Lower leg skin (tissue), 4 donors: Measurements from ENCODE around the gene MAMLD1. TPM values are rescaled to one million over a fixed set of nuclear protein-coding genes. Genes with fewer than 3 reads are reported as not detected.

Source experiments
- DNase-seq, 2 donors: peaks; one replicate each; pipeline ENCODE4 v3.0.0-alpha.2; 2019; ENCODE audit warnings: low spot score in 2 of 2
- H3K4me3 ChIP-seq: fragments of 200-600 bp; sonication (generic); 2 replicates; pipeline ENCODE4 v1.5.1; 2017; ENCODE audit warnings: mild to moderate bottlenecking, low read depth; ENCODE audit not compliant: poor library complexity, severe bottlenecking
- POLR2A ChIP-seq, 2 donors: fragments of 450-650 bp; IDR thresholded peaks; one replicate each; pipeline ENCODE4 v1.6.1; 2016 to 2017; ENCODE audit warnings: antibody characterized with exemption in 2 of 2, mild to moderate bottlenecking in 1 of 2, moderate library complexity in 1 of 2
- WGBS, 2 donors: methylation state at CpG; one replicate each; pipeline ENCODE4 v1.1.5; 2018; 5-methylcytosine and 5-hydroxymethylcytosine counted together
- intact Hi-C: fragments of 100-400 bp; cut with DNase I; formaldehyde crosslinking; loops from one replicate; pipeline ENCODE4 v1.15.0; 2023; ENCODE audit warnings: low total_unique reads
- total RNA-seq, 4 donors: library from RNA; depleted of rRNA; stranded (reverse); fragments of >200 nt; gene quantifications; one replicate each; pipeline ENCODE4 v1.1.0, GENCODE V29; 2016
- TF ChIP-seq, protein P1 (sequence below), 3 donors: fragments of 450-650 bp; IDR thresholded peaks; one replicate each; pipeline ENCODE4 v1.5.1; 2016; ENCODE audit warnings: antibody characterized with exemption in 3 of 3, mild to moderate bottlenecking in 3 of 3, moderate library complexity in 2 of 3

MAMLD1 gene
- total RNA-seq, 4 donors from 2014 or later, result 1.9 to 3.2 (median 2.6) TPM

DNA sequence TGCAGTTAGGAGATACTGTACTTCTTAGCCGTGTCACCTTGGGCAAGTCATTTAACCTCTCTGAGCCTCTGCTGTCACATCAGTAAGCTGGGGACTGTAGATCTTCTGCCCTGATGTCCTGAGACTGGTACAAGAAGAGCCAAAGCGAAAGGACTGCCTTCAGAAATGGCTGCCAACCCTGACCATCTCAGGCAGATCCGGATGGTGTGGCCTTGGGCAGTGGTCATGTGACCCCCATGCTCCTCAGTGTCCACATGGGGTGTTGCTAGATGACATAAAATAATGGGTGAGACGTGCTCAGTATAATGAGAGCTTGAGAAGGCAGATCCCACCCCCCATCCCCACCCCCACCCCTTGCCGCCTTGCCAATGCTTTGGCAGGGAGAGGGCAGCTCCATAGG, 144.9 kb downstream of the MAMLD1 start:
- no peak overlapping the region for H3K4me3 ChIP-seq
- DNase-seq, result peak in 1 of 2 donors; percentile 66
- intact Hi-C loops, result no loop called here
- no peak for TF ChIP-seq POLR2A (IDR thresholded peaks at IDR 0.05)
- TF ChIP-seq, protein P1, sequence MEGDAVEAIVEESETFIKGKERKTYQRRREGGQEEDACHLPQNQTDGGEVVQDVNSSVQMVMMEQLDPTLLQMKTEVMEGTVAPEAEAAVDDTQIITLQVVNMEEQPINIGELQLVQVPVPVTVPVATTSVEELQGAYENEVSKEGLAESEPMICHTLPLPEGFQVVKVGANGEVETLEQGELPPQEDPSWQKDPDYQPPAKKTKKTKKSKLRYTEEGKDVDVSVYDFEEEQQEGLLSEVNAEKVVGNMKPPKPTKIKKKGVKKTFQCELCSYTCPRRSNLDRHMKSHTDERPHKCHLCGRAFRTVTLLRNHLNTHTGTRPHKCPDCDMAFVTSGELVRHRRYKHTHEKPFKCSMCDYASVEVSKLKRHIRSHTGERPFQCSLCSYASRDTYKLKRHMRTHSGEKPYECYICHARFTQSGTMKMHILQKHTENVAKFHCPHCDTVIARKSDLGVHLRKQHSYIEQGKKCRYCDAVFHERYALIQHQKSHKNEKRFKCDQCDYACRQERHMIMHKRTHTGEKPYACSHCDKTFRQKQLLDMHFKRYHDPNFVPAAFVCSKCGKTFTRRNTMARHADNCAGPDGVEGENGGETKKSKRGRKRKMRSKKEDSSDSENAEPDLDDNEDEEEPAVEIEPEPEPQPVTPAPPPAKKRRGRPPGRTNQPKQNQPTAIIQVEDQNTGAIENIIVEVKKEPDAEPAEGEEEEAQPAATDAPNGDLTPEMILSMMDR (IDR thresholded peaks at IDR 0.05), result no peak
- WGBS, 2 donors, result 55 to 57% methylated on average over 4 to 5 of the region's 5 CpGs

DNA sequence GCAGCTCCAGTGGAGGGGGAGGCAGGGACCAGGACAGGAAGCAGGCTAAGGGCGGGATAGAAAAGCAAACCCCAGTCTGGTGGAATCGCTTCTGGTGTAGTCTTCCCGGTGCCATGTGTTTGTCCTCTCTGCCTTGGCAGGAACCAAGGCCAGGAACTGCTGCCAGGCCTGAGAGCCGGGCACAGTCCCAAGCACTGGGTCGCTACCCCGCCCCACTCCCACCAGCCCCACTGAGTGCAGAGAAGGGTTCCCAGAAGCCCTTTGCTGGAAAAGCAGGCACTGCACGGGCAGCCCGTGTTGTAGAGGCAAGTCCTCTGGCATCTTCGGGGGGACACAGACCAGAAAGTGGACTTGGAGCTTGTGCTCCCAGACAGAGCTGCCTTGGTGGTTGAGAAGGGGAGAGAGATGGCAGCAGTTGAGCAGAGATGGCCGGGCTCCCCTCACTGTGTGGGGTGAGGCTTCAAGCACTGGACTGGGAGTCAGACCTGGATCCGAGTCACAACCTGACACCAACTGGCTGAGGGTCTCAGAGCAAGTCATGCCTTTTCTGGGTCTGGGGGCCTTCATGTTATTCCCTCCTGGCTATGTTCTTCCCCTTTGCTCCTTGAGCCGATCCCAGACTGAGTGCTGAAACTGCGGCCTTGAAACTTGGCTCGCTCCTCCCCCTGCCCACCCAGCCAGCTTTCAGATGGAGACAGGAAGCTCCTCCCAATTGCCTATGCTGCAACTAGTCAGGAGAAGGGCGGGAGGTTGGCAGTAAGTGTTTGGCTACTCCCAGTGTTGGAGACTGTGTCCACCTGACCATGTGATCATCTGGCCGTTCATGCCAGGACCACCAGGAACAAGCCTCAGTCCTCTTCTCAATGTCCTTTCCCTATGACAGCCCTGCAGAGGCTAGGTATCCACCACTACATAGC, 145.6 kb downstream of the MAMLD1 start:
- intact Hi-C loops, result no loop called here
- no peak for TF ChIP-seq POLR2A (IDR thresholded peaks at IDR 0.05)
- TF ChIP-seq, protein P1 (IDR thresholded peaks at IDR 0.05), result no peak

DNA sequence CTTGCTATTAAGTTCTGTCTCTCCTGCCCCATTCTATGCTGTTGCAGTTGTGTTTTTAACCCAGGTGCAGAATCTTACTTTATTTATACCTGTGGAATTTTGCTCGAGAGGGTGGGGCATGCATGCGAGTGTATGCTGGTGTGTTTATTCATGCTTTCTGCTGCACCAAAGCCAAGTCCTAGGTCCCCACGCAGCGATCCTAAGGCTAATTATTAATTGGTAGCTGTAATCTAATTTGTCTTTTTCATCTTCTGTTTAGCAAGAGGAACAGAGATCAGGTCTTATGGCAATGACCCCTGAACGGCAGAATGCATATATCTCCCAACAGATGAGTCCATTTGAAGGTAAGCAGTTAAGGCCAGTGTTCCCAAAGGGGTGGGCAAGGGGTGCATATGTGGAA, 146.6 kb downstream of the MAMLD1 start:
- no peak for DNase-seq
- no peak overlapping the region for H3K4me3 ChIP-seq
- 66 to 70% methylated on average over 5 of the region's 5 CpGs for WGBS, 2 donors
- intact Hi-C loops, result no loop called here
- no peak for TF ChIP-seq POLR2A (IDR thresholded peaks at IDR 0.05)
- TF ChIP-seq, protein P1 (IDR thresholded peaks at IDR 0.05), result no peak

More for the DNA sequence above, 145.6 kb downstream of the MAMLD1 start:
- DNase-seq, result peak; percentile 42 to 92
- no peak overlapping the region for H3K4me3 ChIP-seq
- 40% methylated on average over 4 to 16 of the region's 16 CpGs for WGBS, 2 donors

DNA sequence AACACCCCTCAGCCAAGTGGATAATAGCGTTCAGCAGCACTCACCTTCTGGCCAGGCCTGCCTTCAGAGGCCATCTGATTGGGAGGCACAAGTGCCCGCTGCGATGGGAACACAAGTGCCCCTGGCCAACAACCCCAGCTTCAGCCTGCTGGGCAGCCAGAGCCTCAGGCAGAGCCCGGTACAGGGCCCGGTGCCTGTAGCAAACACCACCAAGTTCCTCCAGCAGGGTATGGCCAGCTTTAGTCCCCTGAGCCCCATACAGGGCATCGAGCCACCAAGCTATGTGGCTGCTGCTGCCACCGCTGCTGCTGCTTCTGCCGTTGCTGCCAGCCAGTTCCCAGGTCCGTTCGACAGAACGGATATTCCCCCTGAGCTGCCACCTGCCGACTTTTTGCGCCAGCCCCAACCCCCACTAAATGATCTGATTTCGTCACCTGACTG, 149.4 kb downstream of the MAMLD1 start:
- 82 to 96% methylated on average over 8 to 14 of the region's 14 CpGs for WGBS, 2 donors

DNA sequence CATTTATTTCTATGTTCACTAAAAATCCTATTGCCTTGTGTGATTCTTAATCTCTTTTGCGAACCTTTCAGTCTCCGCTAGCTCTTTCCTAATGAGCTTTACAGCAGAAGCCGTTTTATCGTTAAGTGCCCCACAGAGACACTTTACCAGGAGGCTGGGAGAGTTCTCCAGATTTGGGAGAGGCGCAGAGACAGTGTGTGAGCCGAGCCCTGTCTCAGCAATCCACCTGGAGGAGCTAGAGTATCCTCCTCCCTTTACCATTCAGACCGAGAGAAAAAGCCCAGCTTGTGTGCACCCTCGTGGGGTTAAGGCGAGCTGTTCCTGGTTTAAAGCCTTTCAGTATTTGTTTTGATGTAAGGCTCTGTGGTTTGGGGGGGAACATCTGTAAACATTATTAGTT, 150.4 kb downstream of the MAMLD1 start:
- TF ChIP-seq, protein P1 (IDR thresholded peaks at IDR 0.05), result no peak
- 66 to 71% methylated on average over 9 of the region's 9 CpGs for WGBS, 2 donors
- no peak for DNase-seq
- intact Hi-C loops, result no loop called here
- no peak overlapping the region for H3K4me3 ChIP-seq

More for the DNA sequence above, 149.4 kb downstream of the MAMLD1 start:
- intact Hi-C loops, result no loop called here
- no peak overlapping the region for H3K4me3 ChIP-seq
- TF ChIP-seq, protein P1 (IDR thresholded peaks at IDR 0.05), result no peak
- TF ChIP-seq POLR2A (IDR thresholded peaks at IDR 0.05), result no peak
- peak in 1 of 2 donors; percentile 68 for DNase-seq
